Activated CD4-positive, alpha-beta memory T cell treated with anti-CD3 and anti-CD28 coated beads, Interleukin-2, amount 10 ng/mL, durations not matched to agents 7 days and 5 days (primary cell): ENCODE measurements around the gene TNPO3. TPM values are rescaled to one million over a fixed set of nuclear protein-coding genes. Genes with fewer than 3 reads are reported as not detected.
"Not testable (repeated sequence)": the region's sequence is repeated elsewhere in the genome, so short reads cannot be mapped to it uniquely, and the experiment has no call there.

Experiments used
- CTCF ChIA-PET: fragments of 350-600 bp; sonication (Branson Sonifier 250); formaldehyde crosslinking; loops from one replicate; lab custom pipeline; 2021; ENCODE audit warnings: antibody characterized with exemption, inconsistent platforms; lab: Charles Lee
- POLR2A ChIA-PET: fragments of 350-600 bp; sonication (Branson Sonifier 250); formaldehyde crosslinking; loops from one replicate; lab custom pipeline; 2021; ENCODE audit warnings: antibody characterized with exemption; lab: Charles Lee
- DNase-seq: peaks from one replicate; pipeline ENCODE4 v3.0.0-alpha.2; 2020
- H3K27ac Mint-ChIP-seq: one replicate; pipeline ENCODE4 v1.8.0; 2021; ENCODE audit warnings: mild to moderate bottlenecking, mixed read lengths
- H3K27me3 Mint-ChIP-seq: one replicate; pipeline ENCODE4 v1.8.0; 2021; ENCODE audit warnings: mixed read lengths
- H3K36me3 Mint-ChIP-seq: one replicate; pipeline ENCODE4 v1.8.0; 2021; ENCODE audit warnings: low read depth, mixed read lengths
- H3K4me1 Mint-ChIP-seq: one replicate; pipeline ENCODE4 v1.8.0; 2021; ENCODE audit warnings: mixed read lengths
- H3K4me3 Mint-ChIP-seq: one replicate; pipeline ENCODE4 v1.8.0; 2021; ENCODE audit warnings: mild to moderate bottlenecking, mixed read lengths
- H3K9me3 Mint-ChIP-seq: one replicate; pipeline ENCODE4 v1.8.0; 2021; ENCODE audit warnings: mixed read lengths
- total RNA-seq, 2 experiments: library from RNA; stranded (reverse); gene quantifications; one replicate each; pipeline ENCODE4 v1.2.3, GENCODE V29; 2021

TNPO3 gene
- total RNA-seq, 2 experiments from 2014 or later: 42.7 to 44.4 TPM

DNA sequence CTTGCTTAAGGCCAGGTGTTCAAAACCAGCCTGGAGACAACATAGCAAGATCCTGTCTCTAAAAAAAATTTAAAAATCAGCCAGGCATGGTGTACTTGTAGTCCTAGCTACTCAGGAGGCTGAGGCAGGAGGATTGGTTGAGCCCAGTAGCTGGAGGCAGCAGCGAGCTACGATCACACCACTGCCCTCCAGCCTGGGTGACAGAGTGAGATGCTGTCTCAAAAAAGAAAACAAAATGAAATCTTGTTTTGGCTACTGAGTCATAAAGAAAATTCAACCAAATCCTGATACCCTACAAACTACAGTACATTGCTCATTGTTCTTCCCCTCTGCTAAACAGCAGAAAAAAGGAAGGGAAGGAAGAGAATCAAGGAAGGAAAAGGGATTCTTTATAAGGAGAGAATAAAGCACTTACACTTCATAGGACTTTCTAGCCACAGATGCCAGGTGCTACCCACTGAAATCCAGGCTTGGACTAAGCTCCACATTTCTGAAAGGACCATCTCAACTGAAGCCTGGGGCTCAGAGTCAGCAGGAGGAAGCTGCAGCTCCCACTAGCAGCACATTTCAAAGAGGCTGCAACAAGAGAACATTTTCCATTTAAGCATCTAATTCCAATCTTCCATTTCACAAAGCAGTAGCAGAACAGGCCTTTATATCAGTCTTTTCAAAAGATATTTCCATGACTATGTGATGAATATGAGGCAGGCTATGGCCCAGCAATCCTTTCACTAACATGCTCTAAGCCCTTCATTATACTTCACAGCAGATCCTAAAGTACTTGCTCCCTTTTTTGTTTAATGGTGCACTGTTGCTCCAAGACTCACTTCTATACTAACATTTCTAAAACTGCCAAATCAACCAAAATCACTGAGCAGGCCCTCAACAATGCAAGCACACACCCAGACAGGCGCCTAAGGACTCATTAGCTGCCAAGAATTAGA, 13.5 kb downstream of the TNPO3 start:
- POLR2A ChIA-PET: interaction anchor here (3.8 kb wide), 1 partner anchor 13 kb away, joined by 14 read pairs; the partner anchor contains the start of gene TNPO3
- H3K4me1 Mint-ChIP-seq: peaks cover 42% of the 10 kb centered on the region
- H3K27me3 Mint-ChIP-seq: no peaks in the 10 kb centered on the region
- peaks cover 42% of the 10 kb centered on the region for H3K36me3 Mint-ChIP-seq
- H3K9me3 Mint-ChIP-seq: no peaks in the 10 kb centered on the region
- H3K4me3 Mint-ChIP-seq: no peak overlapping the region
- DNase-seq: no peak
- CTCF ChIA-PET: no interaction called here
- no peak overlapping the region for H3K27ac Mint-ChIP-seq

DNA sequence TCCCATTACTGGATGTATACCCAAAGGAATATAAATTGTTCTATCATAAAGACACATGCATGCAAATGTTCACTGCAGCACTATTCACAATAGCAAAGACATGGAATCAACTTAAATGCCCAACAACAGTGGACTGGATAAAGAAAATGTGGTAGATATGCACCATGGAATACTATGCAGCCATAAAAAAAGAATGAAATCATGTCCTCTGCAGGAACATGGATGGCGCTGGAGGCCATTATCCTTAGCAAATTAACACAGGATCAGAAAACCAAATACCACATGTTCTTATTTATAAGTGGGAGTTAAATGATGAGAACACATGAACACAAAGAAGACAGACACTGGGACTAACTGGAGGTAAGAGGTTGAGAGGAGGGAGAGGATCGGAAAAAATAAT, 16.4 kb downstream of the TNPO3 start:
- DNase-seq, CTCF ChIA-PET, H3K27me3 Mint-ChIP-seq, H3K27ac Mint-ChIP-seq, H3K9me3 Mint-ChIP-seq, POLR2A ChIA-PET, H3K4me3 Mint-ChIP-seq: not testable (repeated sequence)
- Mint-ChIP-seq H3K4me1 (peaks cover 29% of the 10 kb centered on the region), H3K36me3 (peaks cover 54% of the 10 kb centered on the region)

DNA sequence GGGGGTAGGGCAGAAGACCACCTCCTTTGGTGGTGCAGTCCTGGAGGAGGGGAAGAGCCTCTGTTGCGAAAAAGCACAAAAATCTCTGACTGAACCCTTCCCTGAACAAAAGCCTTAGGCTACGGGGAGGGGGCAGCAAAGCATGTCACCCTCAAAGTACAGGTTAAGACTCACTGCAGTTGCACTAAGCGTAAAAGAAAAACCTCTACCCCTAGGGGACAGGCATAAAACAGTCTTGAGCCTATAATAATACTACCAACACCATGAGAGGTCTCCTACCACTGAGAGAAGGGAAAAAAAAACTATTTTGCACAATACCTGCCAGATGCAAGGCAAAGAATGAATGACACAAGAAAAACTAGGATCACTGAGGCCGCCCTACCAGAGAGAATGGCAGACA, 17.3 kb downstream of the TNPO3 start:
- Mint-ChIP-seq H3K4me3 (no peak overlapping the region), H3K27me3 (no peaks in the 10 kb centered on the region), H3K9me3 (no peaks in the 10 kb centered on the region), H3K4me1 (peaks cover 22% of the 10 kb centered on the region), H3K27ac (no peak overlapping the region), H3K36me3 (peaks cover 58% of the 10 kb centered on the region)
- ChIA-PET CTCF (interaction anchor here (1.6 kb wide), 1 partner anchor 54 kb away, joined by 3 read pairs; no protein-coding TSS in a partner anchor), POLR2A (no interaction called here)
- DNase-seq: no peak

DNA sequence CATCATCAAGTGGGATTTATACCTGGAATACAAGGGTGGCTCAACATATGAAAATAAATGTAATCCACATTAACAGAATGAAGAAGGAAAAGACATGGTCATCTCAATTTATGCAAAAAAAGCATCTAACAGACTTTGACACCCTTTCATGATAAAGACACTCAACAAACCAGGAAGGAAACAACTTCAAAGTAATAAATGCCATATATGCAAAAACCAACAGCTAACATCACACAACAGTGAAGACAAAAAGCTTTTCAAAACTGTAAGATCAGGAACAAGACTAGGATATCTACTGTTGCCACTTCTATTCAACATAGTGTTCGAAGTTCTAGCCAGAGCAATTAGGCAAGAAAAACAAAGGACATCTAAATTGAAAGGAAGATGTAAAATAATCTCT, 22.9 kb downstream of the TNPO3 start:
- CTCF ChIA-PET: no interaction called here
- POLR2A ChIA-PET: no interaction called here
- peaks cover 59% of the 10 kb centered on the region for H3K36me3 Mint-ChIP-seq

DNA sequence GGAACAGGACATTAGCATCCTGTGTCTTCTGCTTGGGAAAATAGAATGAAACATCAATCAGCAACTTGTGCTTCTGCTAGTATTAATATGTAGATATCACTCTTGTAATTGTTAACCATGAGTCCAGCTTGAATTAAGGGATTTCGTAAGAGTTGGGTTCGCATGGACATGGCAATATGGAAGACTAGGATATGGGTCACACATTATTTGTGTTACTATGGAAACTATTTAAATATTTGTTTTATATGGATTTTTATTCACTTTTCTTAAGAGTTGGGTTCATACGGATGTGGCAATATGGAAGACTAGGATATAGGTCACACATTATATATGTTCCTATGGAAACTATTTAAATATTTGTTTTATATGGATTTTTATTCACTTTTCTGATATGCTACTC, 24.5 kb downstream of the TNPO3 start:
- H3K36me3 Mint-ChIP-seq: peaks cover 56% of the 10 kb centered on the region
- no peak overlapping the region for H3K4me3 Mint-ChIP-seq
- H3K27me3 Mint-ChIP-seq: no peaks in the 10 kb centered on the region
- no peak overlapping the region for H3K27ac Mint-ChIP-seq
- peaks cover 7% of the 10 kb centered on the region for H3K4me1 Mint-ChIP-seq
- ChIA-PET CTCF (interaction anchor here (0.6 kb wide), 1 partner anchor 1151 kb away, joined by 3 read pairs; no protein-coding TSS in a partner anchor), POLR2A (no interaction called here)
- H3K9me3 Mint-ChIP-seq: no peaks in the 10 kb centered on the region
- no peak for DNase-seq

More for the DNA sequence above, 22.9 kb downstream of the TNPO3 start:
- DNase-seq: no peak
- H3K4me1 Mint-ChIP-seq: peaks cover 7% of the 10 kb centered on the region
- H3K9me3 Mint-ChIP-seq: no peaks in the 10 kb centered on the region
- H3K27me3 Mint-ChIP-seq: no peaks in the 10 kb centered on the region
- no peak overlapping the region for H3K4me3 Mint-ChIP-seq
- H3K27ac Mint-ChIP-seq: no peak overlapping the region

DNA sequence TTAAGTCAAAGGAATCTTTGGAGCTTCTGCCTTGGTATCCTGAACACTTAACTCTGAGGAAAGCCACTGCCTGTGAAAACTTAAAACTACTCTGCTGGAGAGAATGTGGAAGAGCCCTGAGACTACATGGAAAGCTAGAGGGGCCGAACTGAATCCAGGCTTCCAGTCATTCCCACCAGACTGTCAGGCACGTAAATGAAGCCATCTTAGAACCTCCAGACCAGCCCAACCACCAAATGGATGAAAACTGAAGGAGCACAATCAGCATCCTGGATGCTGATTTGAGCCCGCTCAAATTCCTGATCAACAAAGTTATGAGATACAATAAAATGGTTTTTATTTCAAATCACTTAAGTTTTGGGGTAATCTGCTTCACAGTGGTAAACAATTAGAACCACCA, 30.8 kb downstream of the TNPO3 start:
- ChIA-PET CTCF (no interaction called here), POLR2A (interaction anchor here (0.9 kb wide), 1 partner anchor 18 kb away, joined by 3 read pairs; no protein-coding TSS in a partner anchor)
- peaks cover 9% of the 10 kb centered on the region for H3K4me1 Mint-ChIP-seq
- no peak overlapping the region for H3K27ac Mint-ChIP-seq
- H3K9me3 Mint-ChIP-seq: no peaks in the 10 kb centered on the region
- H3K27me3 Mint-ChIP-seq: no peaks in the 10 kb centered on the region
- H3K4me3 Mint-ChIP-seq: no peak overlapping the region
- H3K36me3 Mint-ChIP-seq: peaks cover 21% of the 10 kb centered on the region
- no peak for DNase-seq

DNA sequence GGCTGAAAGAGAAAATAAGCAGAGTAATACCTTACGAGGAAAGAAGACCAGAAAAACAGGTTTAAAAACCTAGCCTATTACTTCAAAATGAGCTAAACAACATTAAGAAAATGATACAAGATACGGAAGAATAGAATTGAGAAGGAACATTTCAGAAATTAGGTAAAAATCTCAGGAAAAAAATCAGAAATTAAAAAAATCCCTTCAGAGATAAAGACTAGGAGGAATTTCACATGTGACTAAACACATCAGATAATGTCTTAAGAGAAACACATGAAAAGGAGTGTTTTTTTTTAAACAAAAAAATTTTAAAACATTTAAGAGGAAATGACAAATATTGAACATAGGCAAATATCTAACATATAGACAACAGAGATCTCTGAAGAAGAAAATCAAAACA, 33.3 kb downstream of the TNPO3 start:
- no peak overlapping the region for H3K4me3 Mint-ChIP-seq
- no peak for DNase-seq
- H3K9me3 Mint-ChIP-seq: no peaks in the 10 kb centered on the region
- H3K36me3 Mint-ChIP-seq: peaks cover 11% of the 10 kb centered on the region
- H3K27me3 Mint-ChIP-seq: no peaks in the 10 kb centered on the region
- H3K4me1 Mint-ChIP-seq: peaks cover 12% of the 10 kb centered on the region
- CTCF ChIA-PET: no interaction called here
- H3K27ac Mint-ChIP-seq: no peak overlapping the region
- POLR2A ChIA-PET: interaction anchor here (0.6 kb wide), 1 partner anchor 923 kb away, joined by 3 read pairs; no protein-coding TSS in a partner anchor

DNA sequence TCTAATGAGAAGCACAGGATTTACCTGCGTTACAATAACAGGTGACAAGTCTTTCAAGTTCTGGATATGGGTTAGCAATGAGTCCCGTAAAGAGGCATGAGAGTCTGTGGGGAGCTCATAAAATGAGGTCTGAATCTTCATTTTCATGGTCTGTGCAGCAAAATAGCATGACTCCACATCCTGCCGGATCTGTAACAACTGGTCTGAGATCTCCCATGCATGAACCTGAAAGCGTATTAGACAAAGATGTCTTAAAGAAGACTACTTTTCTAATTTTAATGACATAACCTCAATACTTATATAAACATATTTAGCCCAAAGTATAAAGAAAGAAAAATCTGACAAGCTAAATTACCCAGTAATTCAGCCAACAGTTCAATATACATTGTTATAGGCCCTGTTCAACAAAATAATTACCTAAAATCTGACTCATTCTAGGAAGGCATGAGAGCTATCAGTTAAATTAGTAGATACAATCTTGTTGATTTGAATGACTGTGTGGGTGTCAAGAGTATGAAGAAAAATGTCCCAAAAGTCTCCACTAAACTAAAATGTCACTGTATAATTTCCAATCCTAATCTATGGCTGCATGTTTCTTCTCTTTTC, 36.9 kb downstream of the TNPO3 start:
- Mint-ChIP-seq H3K4me1 (peaks cover 15% of the 10 kb centered on the region), H3K27ac (no peak overlapping the region), H3K27me3 (no peaks in the 10 kb centered on the region), H3K36me3 (peaks cover 34% of the 10 kb centered on the region), H3K4me3 (no peak overlapping the region), H3K9me3 (no peaks in the 10 kb centered on the region)
- ChIA-PET POLR2A (no interaction called here), CTCF (interaction anchor here (1.0 kb wide), 1 partner anchor 74 kb away, joined by 3 read pairs; no protein-coding TSS in a partner anchor)
- no peak for DNase-seq

DNA sequence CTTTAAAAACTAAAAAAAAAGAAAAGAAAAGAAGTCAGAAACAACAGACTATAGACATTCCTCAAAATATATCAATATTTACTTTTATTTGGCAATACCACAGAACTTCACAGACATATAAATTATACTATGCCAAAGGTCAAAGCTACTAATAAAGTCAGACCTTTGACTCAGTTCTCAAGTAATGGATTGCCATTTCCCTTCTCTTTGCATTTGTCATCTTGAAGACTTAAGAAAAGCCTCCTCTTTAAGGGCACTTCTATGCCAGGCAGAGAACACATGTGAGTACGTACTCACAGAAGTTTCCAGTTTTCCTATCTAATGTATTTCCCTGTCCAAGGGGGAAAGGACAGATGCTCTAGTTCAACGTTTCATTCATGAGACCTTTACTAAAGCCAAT, 37.6 kb downstream of the TNPO3 start:
- ChIA-PET POLR2A (no interaction called here), CTCF (interaction anchor here (0.9 to 1.4 kb wide), 2 partner anchors 9 to 74 kb away, joined by 3 to 5 read pairs; no protein-coding TSS in a partner anchor)
- H3K4me1 Mint-ChIP-seq: peaks cover 15% of the 10 kb centered on the region

DNA sequence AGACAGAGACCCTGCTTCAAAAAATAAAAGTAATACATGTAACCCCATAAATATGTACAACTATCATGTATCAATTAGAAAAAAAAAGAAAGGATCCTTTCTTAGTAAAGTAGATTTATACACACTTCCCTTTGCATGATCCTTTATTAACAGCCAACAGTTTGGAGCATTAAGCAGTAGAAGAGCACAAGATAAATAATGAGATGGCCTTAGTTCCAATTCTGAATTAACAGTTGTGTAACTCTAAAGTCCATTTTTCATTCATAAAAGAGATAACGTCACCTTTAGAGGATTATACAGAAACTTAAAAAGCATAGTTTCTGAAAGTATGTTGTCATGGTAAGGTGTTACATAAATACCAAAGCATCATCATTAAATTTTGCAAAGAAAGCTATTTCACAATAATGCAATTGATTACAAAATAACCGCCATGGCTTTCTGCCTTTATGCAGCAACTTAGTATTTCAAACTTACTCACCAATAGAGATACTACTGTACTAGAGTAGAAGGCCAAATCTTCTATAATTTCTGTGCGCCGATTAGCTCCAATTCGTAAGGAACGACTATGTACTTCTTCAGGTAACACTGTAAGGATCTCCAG, 40.3 kb downstream of the TNPO3 start:
- Mint-ChIP-seq H3K27ac (no peak overlapping the region), H3K9me3 (no peaks in the 10 kb centered on the region), H3K4me3 (no peak overlapping the region), H3K27me3 (no peaks in the 10 kb centered on the region), H3K4me1 (peaks cover 19% of the 10 kb centered on the region), H3K36me3 (peaks cover 45% of the 10 kb centered on the region)
- ChIA-PET CTCF (no interaction called here), POLR2A (no interaction called here)
- DNase-seq: no peak

More for the DNA sequence above, 37.6 kb downstream of the TNPO3 start:
- H3K36me3 Mint-ChIP-seq: peaks cover 37% of the 10 kb centered on the region
- DNase-seq: no peak
- no peak overlapping the region for H3K27ac Mint-ChIP-seq
- H3K4me3 Mint-ChIP-seq: no peak overlapping the region
- no peaks in the 10 kb centered on the region for H3K27me3 Mint-ChIP-seq
- no peaks in the 10 kb centered on the region for H3K9me3 Mint-ChIP-seq

DNA sequence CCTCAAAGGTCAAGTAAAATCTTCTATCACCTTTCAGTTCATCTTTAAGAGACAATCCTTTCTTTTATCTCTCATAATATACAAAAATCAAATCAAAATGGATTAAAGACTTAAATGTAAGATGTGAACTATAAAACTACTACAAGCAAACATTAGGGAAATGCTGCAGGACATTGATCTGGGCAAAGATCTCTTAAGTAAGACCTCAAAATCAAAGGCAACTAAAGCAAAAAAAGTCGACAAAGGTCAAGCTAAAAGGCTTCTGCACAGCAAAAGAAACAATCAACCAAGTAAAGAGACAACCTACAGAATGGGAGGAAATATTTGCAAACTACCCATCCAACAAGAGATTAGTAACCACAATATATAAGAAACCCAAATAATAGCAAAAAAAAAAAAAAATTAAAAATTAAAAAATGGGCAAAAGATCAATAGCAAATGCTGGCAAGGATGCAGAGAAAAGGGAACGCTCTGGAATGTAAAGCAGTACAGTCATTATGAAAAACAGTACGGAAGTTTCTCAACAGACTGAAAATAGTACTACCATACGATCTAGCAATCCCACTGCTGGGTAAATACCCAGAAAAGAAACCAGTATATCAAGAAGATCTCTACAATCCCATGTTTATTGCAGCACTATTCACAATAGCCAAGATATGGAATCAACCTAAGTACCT, 41.7 kb downstream of the TNPO3 start:
- Mint-ChIP-seq H3K4me3 (no peak overlapping the region), H3K36me3 (peaks cover 56% of the 10 kb centered on the region), H3K27ac (no peak overlapping the region), H3K9me3 (no peaks in the 10 kb centered on the region), H3K4me1 (peaks cover 26% of the 10 kb centered on the region), H3K27me3 (no peaks in the 10 kb centered on the region)
- no peak for DNase-seq
- ChIA-PET CTCF (no interaction called here), POLR2A (no interaction called here)

DNA sequence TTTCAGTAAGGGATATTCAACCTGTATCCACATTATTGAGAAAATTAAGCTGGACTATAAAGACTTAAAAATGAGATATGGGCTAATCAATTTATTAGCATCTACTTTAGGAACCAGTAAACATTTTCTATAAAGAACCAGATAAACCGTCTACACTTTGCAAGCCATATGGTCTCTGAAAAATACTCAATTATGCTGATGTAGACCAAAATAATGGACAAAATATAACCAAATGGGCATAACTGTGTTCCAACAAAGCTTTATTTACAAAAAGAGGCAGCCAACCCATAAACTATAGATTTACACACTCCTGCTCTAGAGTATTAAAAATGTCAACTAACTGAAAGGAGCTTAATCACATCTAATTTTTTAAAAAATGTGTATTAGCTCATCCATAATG, 42.3 kb downstream of the TNPO3 start:
- Mint-ChIP-seq H3K9me3 (no peaks in the 10 kb centered on the region), H3K27me3 (no peaks in the 10 kb centered on the region), H3K27ac (no peak overlapping the region), H3K4me3 (no peak overlapping the region), H3K36me3 (peaks cover 59% of the 10 kb centered on the region), H3K4me1 (peaks cover 28% of the 10 kb centered on the region)
- ChIA-PET POLR2A (no interaction called here), CTCF (no interaction called here)
- DNase-seq: no peak
